ENCODE measurements around the gene MAP2K1. TPM values are rescaled to one million over a fixed set of nuclear protein-coding genes. Genes with fewer than 3 reads are reported as not detected.
A peak's percentile ranks its signal among the peaks of the same experiment; 100 is the strongest.

The MAP2K1 gene
- total RNA-seq, 1 donor from 2014 or later = 41.4 TPM

- no peak for DNase-seq
Measured at GRCh38 chr15:66394472-66394871, 7.8 kb downstream of the MAP2K1 start.

- no peak for DNase-seq
Measured at GRCh38 chr15:66394915-66395314, 8.2 kb downstream of the MAP2K1 start.

- no peak for DNase-seq
Measured at GRCh38 chr15:66399276-66399675, 12.6 kb downstream of the MAP2K1 start.

- no peak for DNase-seq
Measured at GRCh38 chr15:66400351-66400774, 13.7 kb downstream of the MAP2K1 start.

- no peak for DNase-seq
Measured at GRCh38 chr15:66401130-66402021, 14.7 kb downstream of the MAP2K1 start.

GRCh38 chr15:66402761-66403284 lies 16.1 kb downstream of the MAP2K1 start:
- DNase-seq = no peak

GRCh38 chr15:66403323-66403722 lies 16.6 kb downstream of the MAP2K1 start:
- no peak for DNase-seq

- DNase-seq = no peak
Measured at GRCh38 chr15:66404122-66404521, 17.4 kb downstream of the MAP2K1 start.

- DNase-seq = peak; percentile 70
Measured at GRCh38 chr15:66404532-66404931, 17.8 kb downstream of the MAP2K1 start.

GRCh38 chr15:66405007-66405406 lies 18.3 kb downstream of the MAP2K1 start:
- DNase-seq = no peak

- peak; percentile 80 for DNase-seq
Measured at GRCh38 chr15:66405615-66406014, 18.9 kb downstream of the MAP2K1 start.

GRCh38 chr15:66408254-66408653 lies 21.5 kb downstream of the MAP2K1 start:
- no peak for DNase-seq

- DNase-seq = no peak
Measured at GRCh38 chr15:66408675-66409282, 22.1 kb downstream of the MAP2K1 start.

- no peak for DNase-seq
Measured at GRCh38 chr15:66409565-66410108, 22.9 kb downstream of the MAP2K1 start.

GRCh38 chr15:66411190-66411589 lies 24.5 kb downstream of the MAP2K1 start:
- no peak for DNase-seq

- DNase-seq = no peak
Measured at GRCh38 chr15:66412220-66412619, 25.5 kb downstream of the MAP2K1 start.

GRCh38 chr15:66413579-66413978 lies 26.9 kb downstream of the MAP2K1 start:
- no peak for DNase-seq

- DNase-seq = no peak
Measured at GRCh38 chr15:66415360-66415759, 28.6 kb downstream of the MAP2K1 start.

- DNase-seq = no peak
Measured at GRCh38 chr15:66417736-66418135, 31.0 kb downstream of the MAP2K1 start.

- no peak for DNase-seq
Measured at GRCh38 chr15:66419471-66419870, 32.8 kb downstream of the MAP2K1 start.

- DNase-seq = no peak
Measured at GRCh38 chr15:66422347-66422746, 35.6 kb downstream of the MAP2K1 start.

GRCh38 chr15:66423149-66423548 lies 36.4 kb downstream of the MAP2K1 start:
- DNase-seq = no peak

- DNase-seq = no peak
Measured at GRCh38 chr15:66424963-66425612, 38.4 kb downstream of the MAP2K1 start.
